Adipocyte (in vitro differentiated cells): ENCODE measurements around the gene NEDD8.

Experiments
- DNase-seq: peaks from one replicate; pipeline ENCODE4 v3.0.0-alpha.2; 2015; ENCODE audit warnings: low read depth
- H3K27me3 ChIP-seq: replicated peaks from 2 replicates; pipeline ENCODE4 v1.7.0; 2013; ENCODE audit warnings: mild to moderate bottlenecking, low read length, moderate library complexity; ENCODE audit not compliant: control insufficient read depth, insufficient read depth
- H3K36me3 ChIP-seq: 2 replicates; pipeline ENCODE4 v1.7.0; 2013; ENCODE audit warnings: low read length, mild to moderate bottlenecking, moderate library complexity; ENCODE audit not compliant: control insufficient read depth, insufficient read depth, severe bottlenecking
- H3K4me1 ChIP-seq: 2 replicates; pipeline ENCODE4 v1.7.0; 2013; ENCODE audit warnings: mild to moderate bottlenecking, low read length, moderate library complexity; ENCODE audit not compliant: control insufficient read depth, insufficient read depth
- H3K4me3 ChIP-seq: 2 replicates; pipeline ENCODE4 v1.7.0; 2013; ENCODE audit warnings: mild to moderate bottlenecking, low read length, moderate library complexity
- H3K9ac ChIP-seq: 2 replicates; pipeline ENCODE4 v1.7.0; 2013; ENCODE audit warnings: mild to moderate bottlenecking, low read length, moderate library complexity
- H3K9me3 ChIP-seq: 2 replicates; pipeline ENCODE4 v1.7.0; 2013; ENCODE audit warnings: mild to moderate bottlenecking, low read length, moderate library complexity; ENCODE audit not compliant: control insufficient read depth

Gene NEDD8

GRCh38 chr14:24167469-24168114 lies 64.6 kb downstream of the NEDD8 start:
- Histone ChIP-seq H3K9me3 (no peaks in the 10 kb centered on the region), H3K4me3 (no peak overlapping the region), H3K36me3 (peaks cover 48% of the 10 kb centered on the region), H3K9ac (no peak overlapping the region), H3K4me1 (no peaks in the 10 kb centered on the region), H3K27me3 (no peaks in the 10 kb centered on the region)
- DNase-seq, result no peak
